DOHH2 (cell line): ENCODE data around the gene A2M.

Source experiments
- H3F3A ChIP-seq: fragments of 200-600 bp; sonication (generic), shearing (Covaris generic); 2 replicates; pipeline ENCODE4 v1.6.0; 2016; ENCODE audit warnings: antibody characterized with exemption, mild to moderate bottlenecking; ENCODE audit not compliant: control insufficient read depth, insufficient read depth
- H3K27ac ChIP-seq: fragments of 200-600 bp; sonication (generic); 2 replicates; pipeline ENCODE4 v1.5.1; 2014; ENCODE audit warnings: low read depth, mild to moderate bottlenecking, low read length, moderate library complexity
- H3K27me3 ChIP-seq: fragments of 200-600 bp; sonication (generic); 2 replicates; pipeline ENCODE4 v1.6.1; 2014; ENCODE audit warnings: mild to moderate bottlenecking, low read length, mixed read lengths; ENCODE audit not compliant: control insufficient read depth
- H3K36me3 ChIP-seq: fragments of 200-600 bp; sonication (generic); 2 replicates; pipeline ENCODE4 v1.6.1; 2014; ENCODE audit warnings: mild to moderate bottlenecking, low read length, moderate library complexity, mixed read lengths; ENCODE audit not compliant: control insufficient read depth
- H3K4me1 ChIP-seq: fragments of 200-600 bp; sonication (generic); 2 replicates; pipeline ENCODE4 v1.6.1; 2014; ENCODE audit warnings: mild to moderate bottlenecking, low read length, mixed read lengths; ENCODE audit not compliant: control insufficient read depth
- H3K4me2 ChIP-seq: fragments of 200-600 bp; sonication (generic); 2 replicates; pipeline ENCODE4 v1.6.0; 2014; ENCODE audit warnings: mild to moderate bottlenecking, low read length, moderate library complexity
- H3K4me3 ChIP-seq: fragments of 200-600 bp; sonication (generic); 2 replicates; pipeline ENCODE4 v1.5.1; 2014; ENCODE audit warnings: mild to moderate bottlenecking, low read length, mixed read lengths
- H3K79me2 ChIP-seq: fragments of 200-600 bp; sonication (generic); 2 replicates; pipeline ENCODE4 v1.6.1; 2014; ENCODE audit warnings: mild to moderate bottlenecking, low read length, mixed read lengths; ENCODE audit not compliant: control insufficient read depth
- H3K9me2 ChIP-seq: fragments of 200-600 bp; sonication (generic); replicated peaks from 2 replicates; pipeline ENCODE4 v1.6.1; 2014; ENCODE audit warnings: mild to moderate bottlenecking, low read length, mixed read lengths; ENCODE audit not compliant: control insufficient read depth
- H3K9me3 ChIP-seq: fragments of 200-600 bp; sonication (generic); 2 replicates; pipeline ENCODE4 v1.6.1; 2014; ENCODE audit warnings: antibody characterized with exemption, low read length, mixed read lengths; ENCODE audit not compliant: control insufficient read depth, insufficient read depth
- H4K20me1 ChIP-seq: fragments of 200-600 bp; sonication (generic); 2 replicates; pipeline ENCODE4 v1.6.0; 2014; ENCODE audit warnings: low read depth, mild to moderate bottlenecking, antibody characterized with exemption, low read length, moderate library complexity; ENCODE audit not compliant: control insufficient read depth, insufficient read depth
- EZH2phosphoT487 ChIP-seq: fragments of 200-600 bp; sonication (generic); IDR thresholded peaks from 2 replicates; pipeline ENCODE4 v1.6.1; 2017; ENCODE audit warnings: borderline replicate concordance, mild to moderate bottlenecking, antibody characterized with exemption, low read length, moderate library complexity, mixed read lengths
- TF ChIP-seq, protein P1 (sequence below): fragments of 200-600 bp; sonication (generic); IDR thresholded peaks from one replicate; pipeline ENCODE4 v1.5.1; 2014; ENCODE audit warnings: antibody characterized with exemption, mild to moderate bottlenecking, low read depth, low read length; ENCODE audit not compliant: poor library complexity, severe bottlenecking

A2M gene

DNA sequence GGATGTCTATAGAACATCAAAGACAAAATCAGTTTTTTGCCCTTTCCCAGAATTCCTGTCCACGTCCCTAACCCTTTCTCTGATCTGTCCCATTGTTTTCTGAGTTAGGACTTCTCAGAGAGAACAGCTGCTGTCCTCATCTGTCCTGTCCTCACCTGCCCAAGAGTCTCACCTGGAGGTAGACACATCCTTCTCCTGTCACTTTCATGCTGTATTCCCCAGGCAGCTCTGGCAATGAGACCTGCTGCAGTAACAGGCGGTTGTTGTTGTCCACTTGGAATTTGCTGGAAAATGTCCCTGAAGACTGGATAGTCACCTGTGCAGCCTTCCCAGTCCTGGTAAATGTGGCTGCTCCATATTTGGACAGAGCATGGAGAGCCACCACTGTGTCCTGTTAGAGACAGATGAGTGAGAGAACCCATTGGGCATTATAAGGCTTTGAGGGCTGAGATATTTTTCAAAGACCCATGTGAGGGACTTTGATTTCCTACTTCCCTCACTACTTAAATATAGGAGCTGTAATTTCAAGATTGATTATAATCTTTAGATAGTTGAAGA lies 43.2 kb downstream of the A2M start:
- Histone ChIP-seq H3K36me3 (no peaks in the 10 kb centered on the region), H3K4me3 (no peak overlapping the region), H3K4me2 (no peak overlapping the region), H3K27me3 (peaks cover 7% of the 10 kb centered on the region; the same call in 1 of the 2 replicates), H3K9me3 (no peaks in the 10 kb centered on the region), H3K4me1 (no peaks in the 10 kb centered on the region), H3K9me2 (no peaks in the 10 kb centered on the region), H4K20me1 (no peaks in the 10 kb centered on the region), H3K79me2 (no peaks in the 10 kb centered on the region), H3K27ac (no peak overlapping the region), H3F3A (no peaks in the 10 kb centered on the region)
- TF ChIP-seq, protein P1, sequence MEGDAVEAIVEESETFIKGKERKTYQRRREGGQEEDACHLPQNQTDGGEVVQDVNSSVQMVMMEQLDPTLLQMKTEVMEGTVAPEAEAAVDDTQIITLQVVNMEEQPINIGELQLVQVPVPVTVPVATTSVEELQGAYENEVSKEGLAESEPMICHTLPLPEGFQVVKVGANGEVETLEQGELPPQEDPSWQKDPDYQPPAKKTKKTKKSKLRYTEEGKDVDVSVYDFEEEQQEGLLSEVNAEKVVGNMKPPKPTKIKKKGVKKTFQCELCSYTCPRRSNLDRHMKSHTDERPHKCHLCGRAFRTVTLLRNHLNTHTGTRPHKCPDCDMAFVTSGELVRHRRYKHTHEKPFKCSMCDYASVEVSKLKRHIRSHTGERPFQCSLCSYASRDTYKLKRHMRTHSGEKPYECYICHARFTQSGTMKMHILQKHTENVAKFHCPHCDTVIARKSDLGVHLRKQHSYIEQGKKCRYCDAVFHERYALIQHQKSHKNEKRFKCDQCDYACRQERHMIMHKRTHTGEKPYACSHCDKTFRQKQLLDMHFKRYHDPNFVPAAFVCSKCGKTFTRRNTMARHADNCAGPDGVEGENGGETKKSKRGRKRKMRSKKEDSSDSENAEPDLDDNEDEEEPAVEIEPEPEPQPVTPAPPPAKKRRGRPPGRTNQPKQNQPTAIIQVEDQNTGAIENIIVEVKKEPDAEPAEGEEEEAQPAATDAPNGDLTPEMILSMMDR, result no peak
- TF ChIP-seq EZH2phosphoT487, result no peak

DNA sequence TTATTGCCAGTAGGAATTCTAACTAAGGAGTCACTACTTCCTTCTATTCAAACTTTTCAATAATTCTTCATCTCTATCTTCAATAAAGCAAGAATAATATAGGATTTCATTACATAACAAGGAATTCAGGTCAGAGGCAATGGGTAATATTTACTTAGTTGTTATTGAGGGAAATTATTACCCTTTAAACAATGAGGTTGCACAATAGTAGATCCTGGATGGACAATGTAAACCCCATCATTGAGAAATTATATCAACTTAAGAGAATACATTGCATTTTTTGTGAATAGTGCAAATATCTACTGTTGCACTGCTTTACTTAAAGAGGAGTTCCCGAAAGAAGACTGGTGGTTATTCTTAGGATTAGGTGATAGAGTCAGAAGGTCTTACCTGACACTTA lies 43.8 kb downstream of the A2M start:
- Histone ChIP-seq H4K20me1 (no peaks in the 10 kb centered on the region), H3K36me3 (no peaks in the 10 kb centered on the region), H3K27ac (no peak overlapping the region), H3K79me2 (no peaks in the 10 kb centered on the region), H3K4me3 (no peak overlapping the region), H3K4me2 (no peak overlapping the region), H3K27me3 (peaks cover 7% of the 10 kb centered on the region; the same call in 1 of the 2 replicates), H3F3A (no peaks in the 10 kb centered on the region), H3K9me2 (no peaks in the 10 kb centered on the region), H3K4me1 (no peaks in the 10 kb centered on the region), H3K9me3 (no peaks in the 10 kb centered on the region)
- TF ChIP-seq, protein P1, result no peak
- TF ChIP-seq EZH2phosphoT487, result no peak

DNA sequence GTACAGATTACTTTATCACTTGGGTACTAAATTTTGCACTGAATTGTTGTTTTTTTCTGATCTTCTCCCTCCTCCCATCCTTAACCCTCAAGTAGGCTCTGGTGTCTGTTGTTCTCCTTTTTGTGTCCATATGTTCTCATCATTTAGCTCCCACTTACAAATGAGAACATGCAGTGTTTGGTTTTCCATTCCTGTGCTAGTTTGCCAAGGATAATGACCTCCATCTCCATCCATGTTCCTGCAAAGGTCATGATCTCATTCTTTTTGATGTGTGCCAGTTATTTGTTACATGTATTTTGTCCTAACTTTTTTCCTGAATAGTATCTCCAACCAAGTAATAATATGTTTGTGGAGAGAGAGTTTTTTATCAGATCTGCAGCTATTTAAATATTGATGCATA lies 44.2 kb downstream of the A2M start:
- TF ChIP-seq, protein P1, result no peak
- no peak for TF ChIP-seq EZH2phosphoT487
- Histone ChIP-seq H3K9me2 (no peaks in the 10 kb centered on the region), H3K27ac (no peak overlapping the region), H3K36me3 (no peaks in the 10 kb centered on the region), H3K9me3 (no peaks in the 10 kb centered on the region; the same call in 1 of the 2 replicates), H3K79me2 (no peaks in the 10 kb centered on the region), H3K27me3 (peaks cover 7% of the 10 kb centered on the region; the same call in 1 of the 2 replicates), H3K4me2 (no peak overlapping the region), H3K4me1 (no peaks in the 10 kb centered on the region), H4K20me1 (no peaks in the 10 kb centered on the region), H3K4me3 (no peak overlapping the region), H3F3A (no peaks in the 10 kb centered on the region)
